K562 (cell line): ENCODE results near the gene LPIN1. TPM values are rescaled to one million over a fixed set of nuclear protein-coding genes. Genes with fewer than 3 reads are reported as not detected.

Experiments
- ATAC-seq: fragments of 200-7000 bp; cut with Tn5 transposase; 3 replicates; pipeline ENCODE4 v1.9.1; 2020; ENCODE audit warnings: moderate library complexity
- BruUV-seq: library from RNA; stranded (reverse); fragments of 400-500 nt; replicated peaks from 2 replicates; lab custom pipeline; 2021; lab: Mats Ljungman, UMichigan
- CTCF ChIA-PET: fragments of 300-600 bp; formaldehyde crosslinking; extraction: SDS; loops from one replicate; lab custom pipeline; 2021; ENCODE audit warnings: low intra/inter-chr PET ratio; lab: Yijun Ruan, JAX
- POLR2A ChIA-PET: fragments of 300-600, 350-650 bp; sonication (Branson Sonifier 250); formaldehyde crosslinking; extraction: SDS; loops from one replicate; lab custom pipeline; 2021; ENCODE audit warnings: antibody characterized with exemption, inconsistent platforms; lab: Yijun Ruan, JAX
- DNase-seq, 4 experiments: peaks; one replicate each; pipeline versions ENCODE4 v3.0.0 to v3.0.0-alpha.2; 2011 to 2018; ENCODE audit warnings: low spot score in 3 of 4, mixed read lengths in 3 of 4; ENCODE audit errors: extremely low read depth in 1 of 4
- FAIRE-seq: peaks from 2 replicates; lab custom pipeline; 2011; peaks lifted over from hg19 to GRCh38; lab: Jason Lieb, UNC
- H2AFZ ChIP-seq: 2 replicates; pipeline ENCODE4 v1.6.0; 2011; ENCODE audit warnings: low read depth, low read length, control low read depth, inconsistent platforms
- H3K27ac ChIP-seq: fragments of 200-600 bp; 3 replicates; pipeline ENCODE4 v1.8.0; 2011; ENCODE audit warnings: low read depth, mild to moderate bottlenecking, control low read depth, inconsistent platforms, low read length, moderate library complexity, mixed read lengths; ENCODE audit errors: extremely low read depth
- H3K27me3 ChIP-seq, 2 experiments: fragments of 300-600 bp in 1 of 2; 2 replicates in 1 of 2; 3 replicates in 1 of 2; pipeline versions ENCODE4 v1.6.0 to v1.8.0; 2011; ENCODE audit warnings: inconsistent platforms in 2 of 2, low read length in 2 of 2, mild to moderate bottlenecking in 1 of 2, mixed read lengths in 1 of 2, moderate library complexity in 1 of 2; ENCODE audit not compliant: control insufficient read depth in 2 of 2, insufficient read depth in 2 of 2
- H3K36me3 ChIP-seq: fragments of 300-600 bp; 3 replicates; pipeline ENCODE4 v1.8.0; 2011; ENCODE audit warnings: mild to moderate bottlenecking, low read length, inconsistent platforms; ENCODE audit not compliant: control insufficient read depth, insufficient read depth
- H3K4me1 ChIP-seq, 2 experiments: fragments of 200-600 bp in 1 of 2; replicated peaks in 1 of 2; 2 replicates in 1 of 2; 3 replicates in 1 of 2; pipeline versions ENCODE4 v1.5.1 to v1.8.0; 2011; ENCODE audit warnings: inconsistent platforms in 2 of 2, low read length in 2 of 2, mild to moderate bottlenecking in 1 of 2, mixed read lengths in 1 of 2, moderate library complexity in 1 of 2; ENCODE audit not compliant: control insufficient read depth in 2 of 2, insufficient read depth in 2 of 2
- H3K4me2 ChIP-seq: 2 replicates; pipeline ENCODE4 v1.6.1; 2011; ENCODE audit warnings: low read length, control low read depth, inconsistent platforms, mixed read lengths; ENCODE audit not compliant: insufficient read depth
- H3K4me3 ChIP-seq: fragments of 200-600 bp; sonication (generic), shearing (Covaris generic); 2 replicates; pipeline ENCODE4 v1.5.1; 2016; ENCODE audit warnings: control low read depth, inconsistent platforms
- H3K79me2 ChIP-seq: fragments of 200-600 bp; 3 replicates; pipeline ENCODE4 v1.8.0; 2011; ENCODE audit warnings: low read length, inconsistent platforms; ENCODE audit not compliant: control insufficient read depth, insufficient read depth
- H3K9ac ChIP-seq, 2 experiments: 2 replicates each; pipeline versions ENCODE4 v1.6.0 to v1.6.1; 2011; ENCODE audit warnings: low read depth in 2 of 2, low read length in 2 of 2, control low read depth in 1 of 2, inconsistent platforms in 1 of 2, mild to moderate bottlenecking in 1 of 2, mixed read lengths in 1 of 2; ENCODE audit not compliant: insufficient read depth in 1 of 2
- H3K9me1 ChIP-seq: one replicate; pipeline ENCODE4 v1.6.0; 2011; ENCODE audit warnings: inconsistent platforms, mild to moderate bottlenecking, low read length, moderate library complexity; ENCODE audit not compliant: control insufficient read depth, insufficient read depth
- H3K9me3 ChIP-seq: replicated peaks from 2 replicates; pipeline ENCODE4 v1.5.1; 2011; ENCODE audit warnings: low read depth, low read length, inconsistent platforms; ENCODE audit not compliant: control insufficient read depth, insufficient read depth
- H4K20me1 ChIP-seq: replicated peaks from 2 replicates; pipeline ENCODE4 v1.6.1; 2011; ENCODE audit warnings: low read length, inconsistent platforms, mixed read lengths; ENCODE audit not compliant: control insufficient read depth, insufficient read depth
- ATF4 ChIP-seq: fragments of 450-650 bp; formaldehyde crosslinking; IDR thresholded peaks from 2 replicates; pipeline ENCODE4 v1.4.0; 2022; ENCODE audit warnings: mild to moderate bottlenecking, moderate library complexity
- BACH1 ChIP-seq: fragments of 200-800 bp; sonication (Bioruptor generic); IDR thresholded peaks from 2 replicates; pipeline ENCODE4 v1.6.1; 2016; ENCODE audit warnings: missing genetic modification characterization, missing compliant biosample characterization
- BCLAF1 ChIP-seq, 2 experiments: fragments of 450-650 bp in 1 of 2; IDR thresholded peaks; 2 replicates each; pipeline ENCODE4 v1.6.1; 2011 to 2017; ENCODE audit warnings: low read depth in 2 of 2, antibody characterized with exemption in 1 of 2, borderline replicate concordance in 1 of 2, low read length in 1 of 2, mild to moderate bottlenecking in 1 of 2, mixed read lengths in 1 of 2; ENCODE audit not compliant: control insufficient read depth in 1 of 2
- FOXA1 ChIP-seq: fragments of 450-650 bp; IDR thresholded peaks from 2 replicates; pipeline ENCODE4 v1.6.1; 2016; ENCODE audit warnings: mild to moderate bottlenecking, borderline replicate concordance
- KLF16 ChIP-seq: IDR thresholded peaks from 2 replicates; pipeline ENCODE4 v1.6.1; 2016; ENCODE audit warnings: antibody characterized with exemption
- NCOA4 ChIP-seq: fragments of 450-650 bp; IDR thresholded peaks from 2 replicates; pipeline ENCODE4 v1.6.1; 2018; ENCODE audit warnings: mild to moderate bottlenecking; ENCODE audit not compliant: partially characterized antibody
- PHF21A ChIP-seq: fragments of 450-650 bp; IDR thresholded peaks from 2 replicates; pipeline ENCODE4 v1.6.1; 2017; ENCODE audit warnings: low read depth, borderline replicate concordance
- TEAD1 ChIP-seq, 2 experiments: fragments of 450-650 bp in 1 of 2; sonication (generic) in 1 of 2; formaldehyde crosslinking; IDR thresholded peaks; 2 replicates each; pipeline versions ENCODE4 v1.4.0 to v1.8.0; 2020 to 2022; ENCODE audit warnings: mild to moderate bottlenecking in 2 of 2, missing genetic modification reagents in 1 of 2
- XRCC4 ChIP-seq: IDR thresholded peaks from one replicate; pipeline ENCODE4 v1.6.1; 2011; ENCODE audit not compliant: insufficient read depth, insufficient read length; ENCODE audit errors: extremely low read depth
- ZBTB9 ChIP-seq: fragments of 450-650 bp; formaldehyde crosslinking; IDR thresholded peaks from 2 replicates; pipeline ENCODE4 v1.4.0; 2020; ENCODE audit warnings: mild to moderate bottlenecking, moderate library complexity
- ZNF282 ChIP-seq: sonication (generic); formaldehyde crosslinking; IDR thresholded peaks from 2 replicates; pipeline ENCODE4 v1.8.1; 2023; ENCODE audit warnings: missing genetic modification reagents
- ZNF57 ChIP-seq: fragments of 450-650 bp; formaldehyde crosslinking; IDR thresholded peaks from 2 replicates; pipeline ENCODE4 v1.4.0; 2020; ENCODE audit warnings: mild to moderate bottlenecking, moderate library complexity
- ZNF77 ChIP-seq: fragments of 250-450 bp; sonication (Bioruptor Pico); IDR thresholded peaks from 2 replicates; pipeline ENCODE4 v1.5.0; 2020
- ZNF785 ChIP-seq: fragments of 250-450 bp; sonication (Bioruptor Pico); IDR thresholded peaks from 2 replicates; pipeline ENCODE4 v1.4.0; 2020; ENCODE audit warnings: mild to moderate bottlenecking
- WGBS: fragments of 100-300 bp; shearing (Covaris generic); methylation state at CpG from one replicate; pipeline ENCODE4 v1.1.6; 2016; ENCODE audit warnings: low coverage, mixed read lengths; ENCODE audit not compliant: insufficient coverage; ENCODE audit errors: missing lambda C conversion rate; 5-methylcytosine and 5-hydroxymethylcytosine counted together
- in situ Hi-C: fragments of 300-500 bp; cut with MboI; formaldehyde crosslinking; loops from 4 replicates; pipeline ENCODE4 v1.15.0; 2018; ENCODE audit warnings: inconsistent platforms, mixed read lengths
- intact Hi-C: fragments of 100-400 bp; cut with micrococcal nuclease; formaldehyde crosslinking; loops from 2 replicates; pipeline ENCODE4 v1.14.2; 2022
- polyA plus RNA-seq, 8 experiments: library from polyadenylated mRNA; depleted of rRNA in 4 of 8; stranded (reverse) in 5 of 8; unstranded in 3 of 8; fragments of >200 nt; fragmentation: Nextera tagmentation in 2 of 8; fragmentation: Illumina TruSeq in 1 of 8; extraction: Ambion mirVana in 2 of 8; extraction: Trizol in 1 of 8; gene quantifications; 2 replicates each; pipeline versions ENCODE4 v1.2.1 to v1.2.3, GENCODE V29; 2011 to 2014; ENCODE audit warnings: inconsistent platforms in 1 of 8, missing spikeins in 1 of 8
- total RNA-seq, 7 experiments: library from RNA; depleted of rRNA in 6 of 7; stranded (reverse); fragments of >200 nt in 6 of 7; fragmentation: Illumina TruSeq in 2 of 7; extraction: Trizol in 2 of 7; gene quantifications; 2 replicates each; pipeline versions ENCODE4 v1.2.1 to v1.2.3, GENCODE V29; 2011 to 2021; ENCODE audit warnings: low replicate concordance in 1 of 7

LPIN1 gene
- total and polyA plus RNA-seq, 9 of the 15 experiments (the other 6 are each of a cell fraction or from before 2014, with no cell fraction given) = 9.2 to 84.0 (median 27.8) TPM

GRCh38 chr2:11870064-11870463, 123.6 kb downstream of the LPIN1 start (continued):
- TF ChIP-seq ZBTB9 (CRISPR knock-in tag) = no peak
- TF ChIP-seq ZNF57 (CRISPR knock-in tag) = no peak

- Histone ChIP-seq H3K4me1 (peaks cover 9 to 60% of the 10 kb centered on the region in 2 experiments), H4K20me1 (no peaks in the 10 kb centered on the region), H3K79me2 (no peaks in the 10 kb centered on the region), H2AFZ (0 out of 2 replicates have a peak overlapping the region, but pooled peaks have one; percentile 4), H3K9me1 (no peaks in the 10 kb centered on the region), H3K27ac (no peak overlapping the region), H3K9ac (no peak overlapping the region), H3K36me3 (no peaks in the 10 kb centered on the region), H3K4me3 (no peak overlapping the region), H3K27me3 (no peaks in the 10 kb centered on the region), H3K4me2 (no peak overlapping the region), H3K9me3 (no peaks in the 10 kb centered on the region)
- intact Hi-C loops (no loop called here), in situ Hi-C loops (no loop called here)
- FAIRE-seq (no peak), DNase-seq (no peak), ATAC-seq (no peak)
- ChIA-PET POLR2A (interaction anchor here (1.2 kb wide), 1 partner anchor 111 kb away, joined by 3 read pairs; no protein-coding TSS in a partner anchor), CTCF (no interaction called here)
- BruUV-seq = no TSS peak
- 77% methylated on average over 5 of the region's 5 CpGs for WGBS
- TF ChIP-seq KLF16 (no peak), BACH1 (tag) (no peak), ZNF282 (CRISPR knock-in tag) (no peak), ZNF77 (no peak), ZNF785 (no peak), NCOA4 (no peak), ZBTB9 (CRISPR knock-in tag) (no peak), ATF4 (CRISPR knock-in tag) (no peak), TEAD1 (CRISPR knock-in tag; IDR thresholded peaks at IDR 0.05) (no peak), FOXA1 (no peak), XRCC4 (no peak), BCLAF1 (IDR thresholded peaks at IDR 0.05; ENCODE audit: borderline replicate concordance in 1 of 2, control insufficient read depth in 1 of 2, low read depth in 2 of 2, low read length in 1 of 2) (no peak), PHF21A (no peak)
Measured at GRCh38 chr2:11870584-11870983, 124.2 kb downstream of the LPIN1 start.
